Gastroesophageal sphincter (tissue), 4 donors: ENCODE measurements around the gene BCOR. TPM values are rescaled to one million over a fixed set of nuclear protein-coding genes. Genes with fewer than 3 reads are reported as not detected.

Experiments used
- ATAC-seq: fragments of 150-250 bp; one replicate; pipeline ENCODE4 v1.9.1; 2016; ENCODE audit warnings: mild to moderate bottlenecking, moderate library complexity
- H3K27ac ChIP-seq, 4 donors: fragments of 200-600 bp; sonication (generic) in 3 of 4; 1 replicate in 3 of 4; 2 replicates in 1 of 4; pipeline ENCODE4 v1.5.1; 2016 to 2019
- H3K27me3 ChIP-seq: fragments of 200-600 bp; sonication (generic); one replicate; pipeline ENCODE4 v1.5.1; 2019
- H3K36me3 ChIP-seq, 2 donors: fragments of 200-600 bp; sonication (generic); one replicate each; pipeline ENCODE4 v1.5.1; 2019; ENCODE audit warnings: control low read depth in 1 of 2
- H3K4me1 ChIP-seq, 3 donors: fragments of 200-600 bp; sonication (generic); 1 replicate in 2 of 3; 2 replicates in 1 of 3; pipeline ENCODE4 v1.5.1; 2016 to 2019; ENCODE audit warnings: control low read depth in 2 of 3
- H3K4me3 ChIP-seq, 2 donors: fragments of 200-600 bp; sonication (generic); one replicate each; pipeline ENCODE4 v1.5.1; 2019; ENCODE audit warnings: mild to moderate bottlenecking in 1 of 2, moderate library complexity in 1 of 2
- H3K9me3 ChIP-seq, 3 donors: fragments of 200-600 bp; sonication (generic); one replicate each; pipeline ENCODE4 v1.5.1; 2017 to 2019; ENCODE audit warnings: control low read depth in 2 of 3
- EP300 ChIP-seq: sonication (generic); formaldehyde crosslinking; IDR thresholded peaks from one replicate; pipeline ENCODE4 v1.6.1; 2017; ENCODE audit warnings: antibody characterized with exemption, mild to moderate bottlenecking
- POLR2A ChIP-seq, 2 donors: fragments of 450-650 bp; IDR thresholded peaks; one replicate each; pipeline ENCODE4 v1.6.1; 2017; ENCODE audit warnings: antibody characterized with exemption in 2 of 2, mild to moderate bottlenecking in 2 of 2, moderate library complexity in 1 of 2
- POLR2AphosphoS5 ChIP-seq: sonication (generic); formaldehyde crosslinking; IDR thresholded peaks from one replicate; pipeline ENCODE4 v1.6.1; 2017; ENCODE audit warnings: antibody characterized with exemption
- WGBS, 2 donors: methylation state at CpG; one replicate each; pipeline ENCODE4 v1.1.5; 2018; ENCODE audit warnings: low coverage in 1 of 2; 5-methylcytosine and 5-hydroxymethylcytosine counted together
- total RNA-seq, 4 donors: library from RNA; depleted of rRNA; stranded (reverse); fragments of >200 nt; gene quantifications; one replicate each; pipeline ENCODE4 v1.1.0, GENCODE V29; 2016
- TF ChIP-seq, protein P1 (sequence below), 4 experiments: fragments of 200-600 bp in 2 of 4; fragments of 450-650 bp in 2 of 4; sonication (generic) in 1 of 4; IDR thresholded peaks; one replicate each; pipeline ENCODE4 v1.5.1; 2017 to 2019; ENCODE audit warnings: antibody characterized with exemption in 4 of 4, mild to moderate bottlenecking in 2 of 4, moderate library complexity in 2 of 4

BCOR gene
- 10 to 100 TPM; 18.4 to 27.4 (median 21.4) TPM for total RNA-seq

DNA sequence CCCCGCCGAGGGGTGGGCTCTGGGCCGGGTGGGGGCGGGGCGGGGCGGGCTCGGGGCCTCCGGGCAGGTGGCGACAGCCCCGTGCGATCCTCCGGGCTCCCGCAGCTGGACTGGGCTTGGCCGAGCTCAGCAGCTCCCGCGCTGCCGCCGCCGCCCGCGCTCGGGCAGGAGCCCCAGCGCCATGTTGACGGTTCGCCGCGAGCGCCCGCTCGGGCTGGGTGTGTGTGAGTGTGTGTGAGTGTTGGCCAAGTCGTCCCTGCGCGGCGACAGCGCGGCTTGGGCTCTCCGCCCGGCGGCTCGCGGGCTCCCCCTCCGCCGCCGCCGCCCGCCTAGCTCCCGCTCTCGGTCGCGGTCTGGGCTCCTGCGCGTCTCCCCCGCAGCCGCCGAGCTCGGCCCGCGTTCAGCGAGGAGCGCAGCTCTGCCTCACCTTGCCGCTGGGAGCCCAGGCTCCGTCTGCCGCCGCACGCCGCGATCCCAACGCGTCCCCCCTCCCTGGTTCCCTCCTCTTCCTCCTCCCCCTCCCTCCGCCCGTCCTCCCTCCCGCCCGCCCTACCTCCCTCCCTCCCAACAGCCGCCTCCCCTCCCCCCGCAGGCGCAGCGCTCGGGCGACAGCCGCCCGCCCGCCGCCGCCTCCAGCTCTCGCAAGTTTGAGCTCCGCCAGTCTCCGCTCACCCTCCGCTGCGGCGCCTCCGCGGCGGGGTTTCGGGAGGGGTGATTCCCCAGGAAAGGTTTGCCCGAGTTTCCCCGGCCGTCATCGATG is at the start of gene BCOR:
TSS of gene BCOR (minus strand) at position 455 of the 760 bp plus-strand sequence. CDS start 20,029 bp downstream, outside the sequence.
- WGBS, 2 donors: no CpG with 5 or more reads among the region's 98 CpGs
- Histone ChIP-seq H3K4me1 (peaks cover 0 to 31% (median 7%) of the 10 kb centered on the region in 3 donors), H3K27me3 (no peaks in the 10 kb centered on the region)

DNA sequence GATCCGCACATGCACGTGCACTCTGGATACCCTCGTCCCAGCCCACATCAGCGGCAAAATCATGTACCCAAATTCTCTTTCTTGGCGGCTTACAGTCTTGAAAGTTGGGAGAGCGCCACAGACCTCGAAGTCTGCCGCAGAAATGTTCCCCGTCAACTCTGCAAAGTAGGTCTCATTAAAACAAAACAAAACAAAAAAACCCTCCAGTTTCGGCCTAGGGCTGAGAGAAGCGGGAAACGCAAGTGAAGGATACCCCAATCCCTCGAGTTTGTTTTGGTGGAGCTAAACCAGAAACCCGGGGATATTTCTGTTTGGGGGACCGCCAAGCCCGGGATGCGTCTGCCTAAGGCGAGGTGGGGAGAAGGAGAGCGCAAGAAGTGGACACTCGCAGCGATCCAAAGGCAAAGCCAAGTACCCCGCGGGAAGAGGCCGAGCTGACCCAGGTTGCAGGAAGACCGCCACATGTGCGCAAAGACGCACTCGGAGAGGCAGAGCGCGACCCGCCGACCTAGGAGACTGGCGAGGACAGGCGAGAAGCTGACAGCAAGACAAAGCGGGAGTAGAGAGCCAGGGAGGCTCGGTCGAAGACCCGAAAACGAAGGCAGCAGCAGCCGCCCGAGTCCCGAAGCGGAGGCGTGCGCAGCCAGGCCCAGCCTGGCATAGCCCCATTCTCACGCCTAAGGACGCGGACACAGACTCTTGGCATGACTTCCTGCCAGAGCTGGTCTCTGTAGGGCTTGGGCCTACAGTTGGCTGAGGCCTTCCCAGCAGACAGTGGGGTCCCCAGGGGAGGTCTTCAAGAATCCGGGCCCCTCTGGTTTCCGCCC is 49.6 kb upstream of the BCOR start:
- Histone ChIP-seq H3K36me3 (no peaks in the 10 kb centered on the region), H3K4me1 (peaks cover 0 to 27% (median 8%) of the 10 kb centered on the region in 3 donors), H3K9me3 (no peaks in the 10 kb centered on the region), H3K27me3 (no peaks in the 10 kb centered on the region), H3K27ac (no peak overlapping the region), H3K4me3 (peak overlapping the region in 1 of 2 donors; percentile 59)
- ATAC-seq: no peak
- WGBS, 2 donors: 46 to 94% methylated on average over 6 to 13 of the region's 50 CpGs
- no peak for TF ChIP-seq POLR2AphosphoS5
- TF ChIP-seq POLR2A (IDR thresholded peaks at IDR 0.05): no peak
- TF ChIP-seq, protein P1, sequence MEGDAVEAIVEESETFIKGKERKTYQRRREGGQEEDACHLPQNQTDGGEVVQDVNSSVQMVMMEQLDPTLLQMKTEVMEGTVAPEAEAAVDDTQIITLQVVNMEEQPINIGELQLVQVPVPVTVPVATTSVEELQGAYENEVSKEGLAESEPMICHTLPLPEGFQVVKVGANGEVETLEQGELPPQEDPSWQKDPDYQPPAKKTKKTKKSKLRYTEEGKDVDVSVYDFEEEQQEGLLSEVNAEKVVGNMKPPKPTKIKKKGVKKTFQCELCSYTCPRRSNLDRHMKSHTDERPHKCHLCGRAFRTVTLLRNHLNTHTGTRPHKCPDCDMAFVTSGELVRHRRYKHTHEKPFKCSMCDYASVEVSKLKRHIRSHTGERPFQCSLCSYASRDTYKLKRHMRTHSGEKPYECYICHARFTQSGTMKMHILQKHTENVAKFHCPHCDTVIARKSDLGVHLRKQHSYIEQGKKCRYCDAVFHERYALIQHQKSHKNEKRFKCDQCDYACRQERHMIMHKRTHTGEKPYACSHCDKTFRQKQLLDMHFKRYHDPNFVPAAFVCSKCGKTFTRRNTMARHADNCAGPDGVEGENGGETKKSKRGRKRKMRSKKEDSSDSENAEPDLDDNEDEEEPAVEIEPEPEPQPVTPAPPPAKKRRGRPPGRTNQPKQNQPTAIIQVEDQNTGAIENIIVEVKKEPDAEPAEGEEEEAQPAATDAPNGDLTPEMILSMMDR (IDR thresholded peaks at IDR 0.05): no peak
- no peak for TF ChIP-seq EP300

More for the DNA sequence above, at the start of gene BCOR:
- Histone ChIP-seq H3K4me3 (peak within 1 kb of the TSS; percentile 77 to 92), H3K27ac (peak within 1 kb of the TSS; percentile 84 to 92 (median 90)), H3K9me3 (no peaks in the 10 kb centered on the region), H3K36me3 (no peaks in the 10 kb centered on the region)
- ATAC-seq: peak; percentile 62
- TF ChIP-seq EP300: no peak
- TF ChIP-seq POLR2AphosphoS5: peak; percentile 98
- TF ChIP-seq POLR2A (IDR thresholded peaks at IDR 0.05): peak; percentile 90 to 92
- TF ChIP-seq, protein P1 (IDR thresholded peaks at IDR 0.05): peak in 1 of 4 experiments; percentile 4

GRCh38 chrX:40146262-40147125 is 48.7 kb upstream of the BCOR start:
- 0% methylated on average over 2 of the region's 77 CpGs; no CpG with 5 or more reads in 1 of the 2 donors for whole genome bisulfite sequencing, 2 donors
- Histone ChIP-seq H3K4me3 (peak overlapping the region; percentile 35 to 59), H3K27ac (peak overlapping the region in 2 of 4 donors; percentile 41 to 57), H3K9me3 (no peaks in the 10 kb centered on the region), H3K27me3 (no peaks in the 10 kb centered on the region), H3K36me3 (no peaks in the 10 kb centered on the region), H3K4me1 (peaks cover 0 to 28% (median 7%) of the 10 kb centered on the region in 3 donors)
- TF ChIP-seq, protein P1 (IDR thresholded peaks at IDR 0.05): peak in 1 of 4 experiments; percentile 8
- no peak for TF ChIP-seq POLR2AphosphoS5
- ATAC-seq: peak; percentile 44

DNA sequence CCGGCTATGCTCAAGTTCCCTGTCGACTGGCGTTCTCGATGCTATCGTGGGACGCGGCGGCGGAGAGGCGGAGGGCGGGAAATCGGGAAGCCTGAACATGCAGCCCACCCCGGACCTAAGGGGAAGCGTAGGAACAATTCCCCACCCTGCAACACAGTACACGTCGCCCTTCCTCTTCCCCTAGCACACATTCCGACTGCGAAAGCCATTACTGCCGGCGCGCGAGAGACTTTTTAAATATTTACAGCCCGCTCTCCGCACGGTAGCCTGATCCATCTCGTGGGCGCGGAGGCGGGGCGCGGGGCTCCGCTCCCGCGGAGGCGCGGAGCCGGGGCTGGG is 48.1 kb upstream of the BCOR start:
- Histone ChIP-seq H3K36me3 (no peaks in the 10 kb centered on the region), H3K4me3 (peak overlapping the region; percentile 35 to 59), H3K4me1 (peaks cover 0 to 34% (median 13%) of the 10 kb centered on the region in 3 donors), H3K9me3 (no peaks in the 10 kb centered on the region), H3K27me3 (no peaks in the 10 kb centered on the region), H3K27ac (peak overlapping the region in 2 of 4 donors; percentile 41 to 57)
- TF ChIP-seq, protein P1 (IDR thresholded peaks at IDR 0.05): no peak
- TF ChIP-seq POLR2A (IDR thresholded peaks at IDR 0.05): no peak
- TF ChIP-seq POLR2AphosphoS5: no peak
- no peak for TF ChIP-seq EP300
- peak; percentile 8 for ATAC-seq
- WGBS, 2 donors: no CpG with 5 or more reads among the region's 37 CpGs
